ENCODE data around the gene TMEM183A. TPM values are rescaled to one million over a fixed set of nuclear protein-coding genes. Genes with fewer than 3 reads are reported as not detected.

TMEM183A gene
- total and polyA plus RNA-seq, 2 donors (not counting 1 experiment from before 2014, with no cell fraction given), result 61.2 to 65.2 TPM

GRCh38 chr1:203038217-203038741, 31.1 kb downstream of the TMEM183A start:
- peaks cover 0 to 12% (median 2%) of the 10 kb centered on the region in 4 experiments for H3K27me3 ChIP-seq (replicated peaks in 1 of 4; ENCODE audit: control extremely low read depth in 1 of 4, control insufficient read depth in 3 of 4, insufficient read depth in 4 of 4, low read length in 3 of 4)
- no peak overlapping the region for H3K9ac ChIP-seq (ENCODE audit: low read length)
- H3K36me3 ChIP-seq (replicated peaks in 1 of 2; ENCODE audit: control extremely low read depth in 1 of 2, control insufficient read depth in 1 of 2, extremely low read depth in 1 of 2, insufficient read depth in 2 of 2, low read length in 1 of 2), result no peaks in the 10 kb centered on the region
- peaks cover 0 to 2% of the 10 kb centered on the region in 2 donors for H3K4me1 ChIP-seq (ENCODE audit: control insufficient read depth in 2 of 2, insufficient read depth in 2 of 2, low read length in 2 of 2)
- H3K27ac Mint-ChIP-seq, result no peak overlapping the region
- 33% methylated on average over 8 of the region's 9 CpGs for WGBS (ENCODE audit: insufficient coverage)
- H3K4me1 Mint-ChIP-seq, result peaks cover 1% of the 10 kb centered on the region
- H3K79me2 ChIP-seq (ENCODE audit: control insufficient read depth, insufficient read depth, low read length), result no peaks in the 10 kb centered on the region
- H3K4me3 Mint-ChIP-seq, result no peak overlapping the region
- TF ChIP-seq, protein P1, sequence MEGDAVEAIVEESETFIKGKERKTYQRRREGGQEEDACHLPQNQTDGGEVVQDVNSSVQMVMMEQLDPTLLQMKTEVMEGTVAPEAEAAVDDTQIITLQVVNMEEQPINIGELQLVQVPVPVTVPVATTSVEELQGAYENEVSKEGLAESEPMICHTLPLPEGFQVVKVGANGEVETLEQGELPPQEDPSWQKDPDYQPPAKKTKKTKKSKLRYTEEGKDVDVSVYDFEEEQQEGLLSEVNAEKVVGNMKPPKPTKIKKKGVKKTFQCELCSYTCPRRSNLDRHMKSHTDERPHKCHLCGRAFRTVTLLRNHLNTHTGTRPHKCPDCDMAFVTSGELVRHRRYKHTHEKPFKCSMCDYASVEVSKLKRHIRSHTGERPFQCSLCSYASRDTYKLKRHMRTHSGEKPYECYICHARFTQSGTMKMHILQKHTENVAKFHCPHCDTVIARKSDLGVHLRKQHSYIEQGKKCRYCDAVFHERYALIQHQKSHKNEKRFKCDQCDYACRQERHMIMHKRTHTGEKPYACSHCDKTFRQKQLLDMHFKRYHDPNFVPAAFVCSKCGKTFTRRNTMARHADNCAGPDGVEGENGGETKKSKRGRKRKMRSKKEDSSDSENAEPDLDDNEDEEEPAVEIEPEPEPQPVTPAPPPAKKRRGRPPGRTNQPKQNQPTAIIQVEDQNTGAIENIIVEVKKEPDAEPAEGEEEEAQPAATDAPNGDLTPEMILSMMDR (IDR thresholded peaks at IDR 0.05), result no peak
- TF ChIP-seq EZH2 (IDR thresholded peaks at IDR 0.05; ENCODE audit: borderline replicate concordance, insufficient read depth, low read depth, low read length, poor library complexity, severe bottlenecking), result no peak
- ATAC-seq (ENCODE audit: low read depth), result no peak
- POLR2A ChIA-PET, result no interaction called here
- intact Hi-C loops (cut with micrococcal nuclease), result no loop called here
- H3K9me3 Mint-ChIP-seq (ENCODE audit: insufficient read depth), result no peaks in the 10 kb centered on the region
- H2AFZ ChIP-seq (ENCODE audit: insufficient read depth, low read depth, low read length, poor library complexity, severe bottlenecking), result no peak overlapping the region
- no peak for DNase-seq
- H3K9me3 ChIP-seq (ENCODE audit: control extremely low read depth in 1 of 3, control insufficient read depth in 2 of 3, insufficient read depth in 1 of 3, low read length in 2 of 3), result no peaks in the 10 kb centered on the region
- peaks cover 12% of the 10 kb centered on the region for H3K27me3 Mint-ChIP-seq
- H3K4me3 ChIP-seq (ENCODE audit: control extremely low read depth in 1 of 5, extremely low read depth in 1 of 5, insufficient read depth in 1 of 5, low read depth in 2 of 5, low read length in 4 of 5), result no peak overlapping the region
- H3K4me2 ChIP-seq (replicated peaks; ENCODE audit: low read depth, low read length, poor library complexity, severe bottlenecking), result no peak overlapping the region
- H3K27ac ChIP-seq (ENCODE audit: low read length in 2 of 2), result no peak overlapping the region
- CTCF ChIA-PET, result interaction anchor here (1.5 to 5.8 kb wide), 5 partner anchors 8 to 663 kb away, joined by 4 to 135 read pairs (median 12); no protein-coding TSS in a partner anchor
- H4K20me1 ChIP-seq (ENCODE audit: control insufficient read depth, insufficient read depth, low read length, poor library complexity, severe bottlenecking), result no peaks in the 10 kb centered on the region

DNA sequence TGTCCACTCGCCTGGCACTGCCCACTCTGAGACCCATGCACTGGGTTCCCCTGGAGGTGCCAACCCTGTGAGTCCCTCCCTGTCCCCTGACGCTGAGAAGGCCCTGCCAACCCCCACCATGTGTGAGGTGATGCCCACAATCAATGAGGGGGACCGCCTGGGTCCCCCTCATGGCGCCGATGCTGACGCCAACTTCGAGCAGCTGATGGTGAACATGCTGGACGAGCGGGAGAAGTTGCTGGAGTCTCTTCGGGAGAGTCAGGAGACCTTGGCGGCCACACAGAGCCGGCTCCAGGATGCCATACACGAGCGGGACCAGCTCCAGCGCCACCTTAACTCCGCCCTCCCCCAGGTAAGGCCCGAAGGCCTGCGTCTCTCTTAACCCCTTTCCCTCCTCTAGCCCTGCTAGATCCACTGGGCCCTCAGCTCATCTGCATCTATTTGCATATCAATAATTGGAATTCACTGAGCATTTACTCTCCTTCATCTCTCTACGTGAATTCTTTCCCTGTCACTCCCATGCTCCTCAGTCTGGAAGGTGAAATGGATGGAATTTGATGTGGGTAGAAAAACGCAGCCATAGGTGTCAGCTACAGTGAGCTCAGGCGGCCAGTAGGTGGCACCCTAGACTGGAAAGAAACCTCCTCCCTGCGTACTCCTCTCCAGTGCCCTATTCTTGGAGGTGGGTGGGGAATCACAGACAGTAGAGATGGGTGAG, 31.9 kb downstream of the TMEM183A start:
- H3K9me3 Mint-ChIP-seq (ENCODE audit: insufficient read depth), result no peaks in the 10 kb centered on the region
- CTCF ChIA-PET, result interaction anchor here (0.6 to 5.8 kb wide), 28 partner anchors 9 to 665 kb away, joined by 3 to 135 read pairs (median 5); partner anchors contain the start of gene PPFIA4
- Histone ChIP-seq H4K20me1 (ENCODE audit: control insufficient read depth, insufficient read depth, low read length, poor library complexity, severe bottlenecking) (no peaks in the 10 kb centered on the region), H3K9ac (ENCODE audit: low read length) (no peak overlapping the region), H3K4me3 (ENCODE audit: control extremely low read depth in 1 of 5, extremely low read depth in 1 of 5, insufficient read depth in 1 of 5, low read depth in 2 of 5, low read length in 4 of 5) (no peak overlapping the region), H3K36me3 (replicated peaks in 1 of 2; ENCODE audit: control extremely low read depth in 1 of 2, control insufficient read depth in 1 of 2, extremely low read depth in 1 of 2, insufficient read depth in 2 of 2, low read length in 1 of 2) (no peaks in the 10 kb centered on the region), H3K4me2 (replicated peaks; ENCODE audit: low read depth, low read length, poor library complexity, severe bottlenecking) (no peak overlapping the region), H3K27ac (ENCODE audit: low read length in 2 of 2) (no peak overlapping the region), H3K4me1 (ENCODE audit: control insufficient read depth in 2 of 2, insufficient read depth in 2 of 2, low read length in 2 of 2) (peaks cover 0 to 2% of the 10 kb centered on the region in 2 donors), H3K27me3 (replicated peaks in 1 of 4; ENCODE audit: control extremely low read depth in 1 of 4, control insufficient read depth in 3 of 4, insufficient read depth in 4 of 4, low read length in 3 of 4) (peaks cover 0 to 10% (median 2%) of the 10 kb centered on the region in 4 experiments), H3K9me3 (ENCODE audit: control extremely low read depth in 1 of 3, control insufficient read depth in 2 of 3, insufficient read depth in 1 of 3, low read length in 2 of 3) (no peaks in the 10 kb centered on the region), H2AFZ (ENCODE audit: insufficient read depth, low read depth, low read length, poor library complexity, severe bottlenecking) (no peak overlapping the region), H3K79me2 (ENCODE audit: control insufficient read depth, insufficient read depth, low read length) (no peaks in the 10 kb centered on the region)
- peaks cover 12% of the 10 kb centered on the region for H3K27me3 Mint-ChIP-seq
- H3K4me1 Mint-ChIP-seq, result peaks cover 1% of the 10 kb centered on the region
- H3K27ac Mint-ChIP-seq, result no peak overlapping the region
- intact Hi-C loops (cut with micrococcal nuclease), result no loop called here
- ATAC-seq (ENCODE audit: low read depth), result peak; percentile 78
- H3K4me3 Mint-ChIP-seq, result no peak overlapping the region
- POLR2A ChIA-PET, result interaction anchor here (0.6 kb wide), 1 partner anchor 299 kb away, joined by 9 read pairs; no protein-coding TSS in a partner anchor
- TF ChIP-seq, protein P1 (IDR thresholded peaks at IDR 0.05), result peak; percentile 93
- no peak for TF ChIP-seq EZH2 (IDR thresholded peaks at IDR 0.05; ENCODE audit: borderline replicate concordance, insufficient read depth, low read depth, low read length, poor library complexity, severe bottlenecking)
- WGBS (ENCODE audit: insufficient coverage), result 70% methylated on average over 17 of the region's 22 CpGs
- DNase-seq, result peak; percentile 73
